Stimulated activated naive CD8-positive, alpha-beta T cell treated with anti-CD3 and anti-CD28 coated beads, Interleukin-15, Interleukin-2, amounts not matched to agents 100 U/mL and 50 U/mL, for 24 hours (primary cell): Measurements from ENCODE around the gene ADGRB3.
"Not testable (repeated sequence)": the region's sequence is repeated elsewhere in the genome, so short reads cannot be mapped to it uniquely, and the experiment has no call there.

Source experiments
- ATAC-seq: fragments of 150-1000 bp; cut with Tn5 transposase; one replicate; pipeline ENCODE4 v1.10.0; 2021
- DNase-seq: peaks from one replicate; pipeline ENCODE4 v3.0.0; 2021

The ADGRB3 gene

DNA sequence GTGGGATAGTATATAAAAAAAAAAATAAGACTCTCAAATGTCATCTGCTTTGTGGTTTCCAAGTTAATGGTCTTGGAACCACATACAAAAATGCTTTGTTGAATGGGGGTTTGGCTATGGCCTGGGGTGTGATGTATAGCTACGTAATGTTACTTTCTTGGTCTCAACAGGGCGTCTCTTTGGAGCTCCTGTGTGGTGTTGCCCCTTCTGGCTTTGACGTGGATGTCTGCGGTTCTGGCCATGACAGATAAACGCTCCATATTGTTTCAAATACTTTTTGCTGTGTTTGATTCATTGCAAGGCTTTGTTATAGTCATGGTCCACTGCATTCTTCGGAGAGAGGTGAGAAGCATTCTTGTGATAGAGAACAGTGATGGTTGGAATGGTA is 704.1 kb downstream of the ADGRB3 start:
- ATAC-seq = no peak
- DNase-seq = no peak

DNA sequence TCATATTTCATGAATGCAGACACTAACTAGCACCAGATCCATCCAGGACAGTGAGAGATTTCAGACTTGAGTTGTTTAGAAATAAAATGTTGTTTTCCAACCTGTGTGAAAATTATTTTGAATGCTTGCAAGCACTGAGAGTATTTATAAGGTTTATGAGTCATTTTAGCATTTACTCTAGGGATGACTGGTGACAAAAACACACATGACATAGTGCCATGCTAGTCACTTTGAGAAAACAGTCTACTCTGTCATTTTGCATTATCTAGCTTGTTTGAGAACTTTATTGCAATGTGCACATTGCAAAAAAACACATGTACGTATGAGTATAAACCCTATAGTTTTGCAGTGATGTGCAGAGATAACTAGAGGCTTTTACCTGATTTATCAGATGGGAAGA is 705.1 kb downstream of the ADGRB3 start:
- no peak for DNase-seq

DNA sequence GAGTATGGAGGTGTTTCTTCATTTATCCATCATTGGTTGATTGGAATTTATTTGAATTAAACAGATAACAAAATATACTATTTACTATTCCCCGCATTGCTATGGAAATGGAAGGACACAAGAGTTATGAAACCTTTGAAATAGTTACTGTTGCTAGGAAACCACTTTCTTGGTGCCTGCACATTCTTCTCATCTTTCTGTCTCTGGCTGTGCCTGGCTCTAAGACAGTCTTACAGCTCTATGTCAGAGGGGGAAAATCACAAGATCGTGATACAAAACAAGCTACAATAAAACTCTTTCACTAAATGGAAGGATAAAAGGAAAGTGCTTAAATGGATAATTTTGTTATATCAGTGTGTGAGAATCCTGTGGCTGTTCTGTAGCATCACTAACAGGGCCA is 708.8 kb downstream of the ADGRB3 start:
- no peak for DNase-seq
- ATAC-seq = no peak

More for the DNA sequence above, 705.1 kb downstream of the ADGRB3 start:
- ATAC-seq = no peak

DNA sequence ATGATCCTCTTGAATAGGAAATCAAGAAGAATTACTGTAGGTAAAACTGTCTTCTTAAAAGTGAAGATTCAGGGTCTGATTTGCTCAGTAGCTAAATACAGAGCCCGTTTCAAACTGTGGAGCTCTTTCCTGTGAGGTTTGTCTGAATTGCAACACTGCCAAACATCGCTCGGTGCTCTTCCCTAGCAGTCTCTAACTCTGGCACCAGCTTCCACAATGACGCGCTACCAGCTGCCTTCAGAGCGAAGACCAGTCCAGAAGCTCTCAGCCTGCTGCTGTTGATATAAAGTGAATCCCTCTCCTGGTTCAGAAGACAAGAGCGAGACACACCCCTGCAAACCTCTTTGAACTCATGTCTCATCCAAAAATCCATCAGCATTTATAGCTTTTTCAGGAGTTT is 714.7 kb downstream of the ADGRB3 start:
- DNase-seq (no peak), ATAC-seq (no peak)

DNA sequence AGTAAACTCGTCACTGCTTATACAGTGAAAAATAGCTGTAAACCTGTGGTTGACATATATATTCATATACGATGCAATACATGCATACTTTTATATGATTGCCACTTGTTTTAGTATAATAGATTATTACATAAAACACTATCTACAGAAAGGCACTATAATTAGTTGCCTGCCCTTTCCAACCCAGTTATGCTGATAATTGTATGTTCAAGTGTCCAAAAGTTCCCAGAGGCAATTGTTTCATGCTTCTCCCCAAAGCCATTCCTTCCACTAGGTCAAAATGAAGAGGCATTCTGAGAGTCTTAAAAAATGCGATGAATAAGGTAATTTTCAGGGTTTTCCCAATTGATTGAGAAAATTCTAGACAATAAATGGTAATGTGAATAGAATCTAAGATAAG is 727.1 kb downstream of the ADGRB3 start:
- ATAC-seq = no peak
- DNase-seq = no peak

DNA sequence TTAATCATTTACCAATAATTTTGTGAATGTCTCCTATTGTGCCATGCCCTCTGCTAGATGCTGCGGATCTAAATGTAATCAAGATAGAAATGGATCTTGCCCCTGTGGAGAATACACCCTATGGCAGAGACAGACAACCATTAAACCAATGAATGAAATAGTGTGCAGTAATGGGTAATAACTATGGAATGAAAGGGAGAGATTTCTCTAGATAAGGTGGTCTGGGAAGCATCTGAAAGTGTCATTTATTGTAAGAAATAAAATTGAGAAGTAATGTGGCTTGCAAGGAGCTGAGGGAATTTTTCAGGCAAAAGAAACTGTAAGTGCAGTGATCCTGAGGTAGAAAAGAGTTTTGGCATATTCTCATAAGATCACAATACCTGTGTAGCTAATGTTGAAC is 731.7 kb downstream of the ADGRB3 start:
- ATAC-seq = no peak
- no peak for DNase-seq

DNA sequence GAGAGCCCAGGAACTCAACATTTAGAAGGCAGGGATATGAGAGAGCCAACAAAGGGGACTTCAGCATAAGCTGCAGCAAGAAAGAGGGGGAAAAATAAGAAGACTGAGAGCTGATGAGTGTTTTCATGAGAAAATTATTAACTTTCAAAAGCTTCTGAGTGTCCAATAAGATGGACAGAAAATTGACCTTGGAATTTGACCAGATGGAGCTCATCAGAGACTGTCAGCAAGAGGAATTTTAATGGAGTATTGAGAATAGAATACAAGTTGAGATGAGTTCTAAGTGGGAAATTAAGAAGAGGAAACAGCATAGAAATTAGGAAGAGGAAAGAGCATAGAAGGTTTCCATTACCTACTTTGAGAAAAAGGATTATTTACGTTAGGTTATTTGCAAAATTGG is 733.5 kb downstream of the ADGRB3 start:
- ATAC-seq = no peak
- no peak for DNase-seq

DNA sequence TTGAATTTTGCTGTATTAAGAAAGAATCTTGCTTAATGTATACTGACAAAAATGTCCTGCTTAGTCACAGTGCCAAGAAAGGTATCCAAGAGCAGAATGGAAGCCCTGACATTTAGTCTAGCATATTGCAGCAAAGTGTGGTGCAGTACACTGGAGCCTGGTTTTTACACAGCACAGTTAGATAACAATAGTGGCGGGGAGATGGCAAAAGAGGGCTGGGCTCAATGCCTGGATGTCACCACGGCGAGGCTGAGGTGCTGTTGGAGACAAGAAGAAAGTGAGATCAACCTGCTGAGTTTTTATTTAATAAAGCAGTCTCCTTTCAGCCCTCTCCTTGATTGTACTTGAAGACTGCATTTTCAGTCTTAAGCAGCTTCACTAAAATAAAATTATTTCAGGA is 735.7 kb downstream of the ADGRB3 start:
- DNase-seq = no peak
- ATAC-seq = no peak

DNA sequence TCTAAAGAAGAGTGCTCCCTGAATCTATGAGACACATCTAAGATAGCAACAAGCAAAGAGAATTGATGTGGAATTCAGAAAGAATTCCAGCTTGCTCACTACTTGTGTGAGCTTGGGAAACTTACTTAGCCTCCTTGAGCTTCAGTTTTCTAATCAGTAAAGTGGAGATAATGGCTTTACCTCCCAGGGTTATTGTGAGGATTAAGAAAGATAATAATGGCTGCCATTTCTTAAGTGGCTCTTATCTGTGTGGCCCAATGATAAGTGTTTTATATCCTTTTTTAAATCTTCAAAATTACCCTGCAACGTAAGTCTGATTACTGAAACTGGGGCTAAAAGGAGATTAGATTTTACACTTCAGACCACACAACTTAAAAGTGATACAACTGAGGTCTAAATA is 743.2 kb downstream of the ADGRB3 start:
- no peak for ATAC-seq
- no peak for DNase-seq

DNA sequence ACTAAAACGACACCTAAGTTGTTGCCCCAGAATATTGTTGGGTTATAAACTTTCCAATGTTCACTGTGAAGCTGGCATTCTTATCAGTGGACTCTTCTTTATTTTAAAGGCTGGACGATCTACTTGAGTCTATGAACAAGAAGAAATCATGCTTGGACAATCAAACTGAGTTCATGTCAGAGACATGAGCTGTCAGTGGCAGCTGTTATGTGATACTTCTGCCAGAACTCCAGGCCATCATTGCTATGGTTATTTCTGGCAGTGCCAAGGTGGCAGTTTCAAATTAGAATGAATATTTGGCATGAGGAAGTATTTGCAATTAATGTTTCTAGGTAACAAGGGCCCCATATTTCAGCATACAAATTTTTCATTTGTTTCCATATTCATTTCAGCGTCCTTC is 744.4 kb downstream of the ADGRB3 start:
- ATAC-seq (no peak), DNase-seq (no peak)

DNA sequence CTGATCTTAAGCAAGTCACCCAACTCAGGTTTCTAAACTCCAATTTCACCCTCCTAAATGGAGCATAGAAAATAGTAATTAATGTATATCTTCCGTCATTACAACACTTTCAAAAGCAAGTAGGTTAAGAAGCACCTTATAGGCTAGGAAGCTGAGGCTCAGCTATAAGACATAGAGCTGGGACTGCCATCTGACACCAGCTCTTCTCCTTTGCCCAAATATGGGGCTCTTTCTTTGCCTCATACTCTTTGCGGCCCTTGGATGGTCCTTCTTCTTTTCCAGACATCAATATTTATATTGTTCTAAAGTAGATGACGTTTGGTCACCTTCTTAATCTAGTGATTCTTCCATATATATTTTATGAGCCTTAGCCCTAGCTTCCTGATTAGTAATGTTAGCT is 748.5 kb downstream of the ADGRB3 start:
- ATAC-seq (no peak), DNase-seq (no peak)

DNA sequence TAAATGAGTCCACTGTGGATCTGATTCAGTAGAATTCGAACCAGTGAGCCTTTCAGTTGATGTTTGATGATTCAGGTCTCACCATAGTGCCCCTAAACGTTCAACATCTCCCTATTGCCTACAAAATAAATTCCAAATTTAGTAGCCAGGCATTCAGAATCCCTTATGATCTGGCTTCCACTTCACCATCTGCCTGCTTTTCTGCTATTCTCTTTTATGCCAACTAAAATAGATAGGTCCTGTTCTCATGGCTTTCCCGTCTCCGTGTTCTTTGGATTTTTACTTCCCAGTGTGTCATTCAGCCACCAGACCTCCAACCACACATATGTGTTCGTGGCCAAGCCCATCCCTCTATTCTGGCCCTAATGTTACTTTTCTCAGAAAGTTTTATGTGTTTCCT is 751.3 kb downstream of the ADGRB3 start:
- ATAC-seq (no peak), DNase-seq (no peak)

DNA sequence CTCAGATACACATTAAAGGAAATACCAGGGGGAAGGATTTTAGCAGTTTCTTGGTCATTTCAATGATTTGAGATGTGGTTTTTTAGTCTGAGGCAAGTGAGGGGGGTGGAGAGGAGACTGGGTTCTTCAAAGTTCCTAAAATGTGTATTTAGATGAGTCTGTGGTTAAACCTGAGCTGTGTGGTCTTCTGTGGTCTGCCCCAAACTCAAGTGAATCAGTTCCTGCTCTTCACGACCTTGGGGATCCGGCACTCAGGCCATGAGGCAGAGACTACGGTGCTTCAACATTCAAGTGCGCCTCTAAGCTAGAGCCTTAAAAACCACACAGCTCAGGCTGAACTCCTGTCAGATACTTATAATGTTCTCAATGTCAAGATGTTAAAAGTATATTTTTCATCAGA is 755.0 kb downstream of the ADGRB3 start:
- DNase-seq = no peak
- no peak for ATAC-seq

DNA sequence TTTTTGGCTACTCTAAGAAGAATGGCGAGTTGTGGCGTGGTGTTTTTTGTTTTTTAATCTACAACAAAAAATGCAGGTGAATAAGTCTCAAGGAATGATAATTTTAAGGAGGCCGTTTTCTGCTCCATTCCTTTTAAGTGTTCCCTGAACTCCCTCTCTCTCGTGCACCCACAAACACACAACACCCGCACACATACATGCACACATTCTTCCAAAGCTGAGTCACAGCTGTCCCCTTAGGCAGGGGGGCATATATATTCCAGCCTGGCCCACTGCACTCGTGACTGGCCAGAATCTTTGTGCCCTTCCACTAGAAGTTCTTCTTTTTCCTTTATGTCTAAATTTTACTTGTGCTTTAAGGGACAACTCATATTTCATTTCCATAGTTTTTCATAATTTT is 756.0 kb downstream of the ADGRB3 start:
- no peak for DNase-seq
- no peak for ATAC-seq

DNA sequence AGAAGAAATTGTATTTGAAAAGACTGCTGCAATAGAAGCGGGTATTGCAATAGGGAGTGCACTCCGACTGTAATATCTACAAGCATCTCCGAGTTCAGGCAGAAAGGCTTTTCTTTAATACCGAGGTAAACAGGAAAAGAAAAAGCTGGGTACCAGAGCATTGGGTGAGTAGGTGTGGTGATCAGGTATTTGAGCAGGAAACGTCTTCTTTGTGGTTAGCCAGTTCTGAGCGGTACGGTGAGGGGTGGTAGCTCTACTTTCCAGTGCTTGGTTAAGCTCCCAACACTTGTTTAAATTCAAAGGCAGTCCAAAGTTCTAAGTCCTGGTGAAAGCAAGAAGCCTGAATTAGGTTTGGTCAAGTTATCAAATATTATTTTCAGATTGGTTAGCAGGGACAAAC is 757.7 kb downstream of the ADGRB3 start:
- ATAC-seq (no peak), DNase-seq (no peak)

DNA sequence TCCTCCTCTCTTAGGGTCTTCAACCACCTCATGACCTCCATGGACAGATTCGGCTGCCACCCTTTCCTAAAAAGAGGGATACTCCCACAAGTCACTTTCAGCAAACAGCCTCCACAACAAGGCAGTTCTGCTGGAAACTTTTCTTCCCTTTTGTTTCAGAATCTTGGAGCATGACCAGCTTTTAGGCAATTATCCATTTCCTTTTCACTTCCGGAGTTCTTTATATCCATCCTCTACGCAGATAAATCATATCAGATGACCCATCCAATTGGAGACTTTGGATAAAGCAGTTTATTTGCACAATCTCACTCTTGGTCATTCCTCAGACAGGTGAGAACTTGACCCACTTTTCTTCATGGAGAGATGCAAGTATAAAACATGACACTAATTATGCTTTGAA is 763.2 kb downstream of the ADGRB3 start:
- DNase-seq (no peak), ATAC-seq (no peak)

DNA sequence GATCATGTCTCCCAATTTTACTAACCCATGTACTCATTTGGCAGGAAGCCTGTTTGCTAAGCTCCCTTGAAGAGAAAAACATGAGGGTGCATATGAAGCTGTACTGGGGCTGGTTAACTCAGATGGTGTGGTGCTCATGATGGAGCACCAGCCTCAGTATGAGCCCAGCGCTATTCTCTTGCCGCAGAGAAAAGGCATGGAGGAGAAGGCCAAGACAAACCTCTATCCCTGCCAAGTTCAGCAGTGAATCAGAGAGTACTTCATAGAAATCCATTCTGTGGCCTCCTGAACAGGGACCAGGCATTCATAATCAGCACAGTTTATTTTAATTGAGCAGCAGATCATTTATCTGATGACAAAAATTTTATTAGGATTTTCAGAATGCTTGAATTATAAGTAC is 763.6 kb downstream of the ADGRB3 start:
- DNase-seq (no peak), ATAC-seq (no peak)

DNA sequence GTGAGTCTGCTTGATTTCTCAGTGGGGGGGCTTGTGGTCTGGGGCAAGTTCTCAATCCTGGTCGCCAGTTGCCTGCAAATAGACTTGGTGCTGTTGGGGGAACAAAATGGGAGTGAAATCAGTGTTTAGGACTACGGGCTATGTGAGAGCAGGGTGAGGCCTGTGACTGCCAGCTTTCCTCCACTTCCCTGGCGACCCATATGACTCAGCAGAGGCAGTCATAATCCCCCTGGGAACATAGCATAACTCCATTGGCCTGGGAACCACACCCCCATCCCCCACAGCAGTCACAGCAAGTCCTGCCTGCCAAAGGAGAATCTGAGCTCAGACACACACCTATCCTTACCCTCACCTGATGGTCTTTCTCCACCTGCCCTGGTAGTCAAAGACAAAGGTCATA is 773.8 kb downstream of the ADGRB3 start:
- no peak for DNase-seq
- ATAC-seq = no peak

DNA sequence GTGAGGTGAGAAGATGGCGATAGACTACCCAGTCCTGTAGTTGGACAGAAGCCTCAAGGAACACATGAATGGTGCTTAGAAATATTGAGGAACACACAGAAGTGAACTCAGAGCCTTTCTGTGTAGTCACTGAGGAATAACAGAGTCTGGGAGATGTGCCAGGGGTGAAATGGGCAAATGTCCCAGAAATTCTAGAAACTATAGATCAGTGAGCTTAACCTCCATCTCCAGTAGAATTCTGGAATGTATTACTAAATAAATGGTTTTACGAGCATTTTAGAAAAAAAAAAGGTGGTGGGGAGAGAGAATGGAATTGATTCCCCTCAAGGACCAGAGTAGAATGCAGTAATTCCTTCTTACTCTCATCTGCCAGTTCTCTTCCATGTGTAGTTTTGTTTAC is 781.7 kb downstream of the ADGRB3 start:
- DNase-seq (no peak), ATAC-seq (no peak)

DNA sequence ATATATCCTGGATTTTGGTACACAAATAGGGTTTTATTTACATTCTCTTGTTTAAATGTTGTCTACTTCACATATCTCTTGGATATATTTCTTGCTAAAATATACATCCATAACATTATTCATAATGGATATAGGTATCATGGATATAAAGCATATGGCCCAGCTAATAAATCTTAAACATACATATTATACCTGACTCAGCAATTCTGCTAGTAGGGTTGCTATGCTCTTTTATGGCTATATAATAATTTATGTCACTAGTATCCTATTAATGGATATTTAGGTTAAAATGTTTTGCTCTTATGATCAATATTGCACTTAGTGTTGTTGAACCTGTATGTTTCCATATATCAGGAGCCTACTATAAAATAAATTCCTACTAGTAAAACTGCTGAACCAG is 786.2 kb downstream of the ADGRB3 start:
- no peak for DNase-seq
- ATAC-seq = no peak

DNA sequence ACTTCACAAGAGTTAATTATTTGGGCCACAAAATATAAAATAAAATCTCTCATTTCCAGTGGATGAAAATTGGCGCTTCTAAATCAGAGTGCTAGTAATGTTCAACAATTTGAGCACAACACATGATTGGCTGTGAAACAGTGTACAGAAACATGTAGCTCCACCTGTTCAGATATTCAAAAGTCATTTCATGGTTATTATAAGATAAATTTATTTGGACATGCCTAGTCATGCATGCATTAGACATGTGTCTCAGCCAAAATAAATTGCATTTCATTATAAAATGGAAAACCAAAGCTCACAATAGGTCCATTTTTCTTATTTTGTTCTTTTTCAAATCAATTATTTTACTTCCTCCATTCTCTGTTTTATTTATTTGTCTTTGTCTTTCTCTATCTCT is 786.9 kb downstream of the ADGRB3 start:
- no peak for ATAC-seq
- DNase-seq = no peak

DNA sequence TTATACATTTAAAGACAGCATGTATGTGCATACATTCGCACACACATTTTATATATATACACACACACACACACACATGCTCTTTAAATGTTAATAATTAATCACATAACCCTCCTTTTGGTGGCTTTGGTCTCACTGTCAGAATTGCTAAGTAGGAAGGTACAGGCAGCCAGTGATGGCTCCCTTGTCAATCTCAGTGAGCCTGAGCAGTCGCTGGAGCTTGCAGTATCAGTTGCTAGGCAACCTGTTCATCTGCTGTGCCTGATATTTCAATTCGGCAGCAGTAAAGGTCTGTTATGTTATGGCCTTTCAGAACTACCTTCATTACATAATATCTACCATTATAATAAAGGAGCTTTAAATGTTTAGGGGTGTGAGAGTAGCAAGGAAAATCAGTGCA is 787.4 kb downstream of the ADGRB3 start:
- no peak for ATAC-seq

DNA sequence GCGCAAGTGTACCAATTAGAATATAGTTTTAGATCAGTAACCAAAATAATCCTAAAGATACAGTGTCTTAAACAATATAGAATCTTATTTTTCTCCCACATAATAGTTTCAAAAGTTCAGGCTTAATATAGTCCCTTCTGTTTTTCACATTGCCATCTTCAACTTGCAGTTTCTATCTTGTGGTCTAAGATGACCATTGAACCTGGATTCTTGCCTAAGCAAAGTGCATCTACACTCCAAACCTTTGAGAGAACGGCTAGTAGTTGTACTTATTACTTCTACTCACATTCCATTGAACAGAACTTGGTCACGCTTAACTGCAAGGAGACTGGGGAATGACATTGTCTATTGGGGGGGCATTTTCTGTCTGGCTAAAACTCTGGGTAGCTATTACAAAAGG is 788.7 kb downstream of the ADGRB3 start:
- no peak for DNase-seq
- no peak for ATAC-seq

More for the DNA sequence above, 787.4 kb downstream of the ADGRB3 start:
- no peak for DNase-seq

DNA sequence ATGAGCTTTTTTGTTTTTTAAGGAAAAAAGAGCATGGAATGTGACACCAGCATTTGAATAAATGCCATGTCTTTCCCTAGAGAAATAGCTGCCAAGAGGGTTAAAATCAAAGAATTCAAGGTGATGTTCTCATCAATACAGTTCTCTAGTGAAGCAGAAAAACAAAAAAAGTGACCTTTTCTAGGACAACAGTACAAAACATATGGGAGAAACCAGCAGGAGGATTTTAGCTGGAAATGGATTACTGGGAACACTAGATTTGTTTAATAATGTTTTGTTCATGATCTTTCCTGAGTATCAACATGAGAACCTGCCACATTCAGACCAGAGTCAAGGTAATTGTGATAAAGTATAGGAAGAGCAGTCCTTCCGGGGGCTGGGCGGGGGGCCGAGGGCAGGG is 789.5 kb downstream of the ADGRB3 start:
- ATAC-seq (no peak), DNase-seq (no peak)

DNA sequence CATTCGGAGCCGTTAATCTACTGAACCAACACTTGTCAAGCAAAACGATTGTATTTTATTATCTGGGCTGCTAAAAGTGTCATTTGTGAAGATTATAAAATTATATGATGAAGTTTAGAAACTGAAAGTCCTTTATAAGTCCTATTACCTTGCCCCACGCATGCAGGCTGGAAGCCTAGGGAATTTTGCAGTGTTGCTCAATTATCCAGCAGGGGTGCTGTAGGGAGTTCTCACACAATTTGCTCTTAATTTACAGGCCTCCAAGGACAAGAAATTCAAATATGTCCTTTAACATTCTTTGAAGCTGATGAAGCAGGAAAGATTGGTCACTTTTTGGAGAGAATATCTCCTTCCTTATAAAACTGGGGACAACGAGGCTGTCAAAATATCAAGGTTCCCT is 792.8 kb downstream of the ADGRB3 start:
- DNase-seq = no peak
- ATAC-seq = no peak

DNA sequence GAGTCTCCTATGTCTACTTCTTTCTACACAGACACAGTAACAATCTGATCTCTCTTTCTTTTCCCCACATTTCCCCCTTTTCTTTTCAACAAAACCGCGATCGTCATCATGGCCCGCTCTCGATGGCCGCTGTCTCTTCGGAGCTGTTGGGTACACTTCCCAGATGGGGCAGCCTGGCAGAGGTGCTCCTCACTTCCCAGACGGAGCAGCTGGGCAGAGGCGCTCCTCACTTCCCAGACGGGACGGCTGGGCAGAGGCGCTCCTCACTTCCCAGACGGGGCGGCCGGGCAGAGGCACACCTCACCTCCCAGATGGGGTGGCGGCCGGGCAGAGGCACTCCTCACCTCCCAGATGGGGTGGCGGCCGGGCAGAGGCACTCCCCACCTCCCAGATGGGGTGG is 797.1 kb downstream of the ADGRB3 start:
- DNase-seq, ATAC-seq: not testable (repeated sequence)
